Right kidney (tissue), 9 donors: ENCODE measurements around the gene KCNA1.
"Not testable (repeated sequence)": the region's sequence is repeated elsewhere in the genome, so short reads cannot be mapped to it uniquely, and the experiment has no call there.

ENCODE experiments used
- DNase-seq: peaks from one replicate; pipeline ENCODE4 v3.0.0-alpha.2; 2016
- long read RNA-seq, 8 donors: transcript quantifications; one replicate each; lab custom pipeline, GENCODE V29; 2026

Gene KCNA1
- long read RNA-seq, donor 1, result 0 reads
- long read RNA-seq, donor 2, result 0 reads
- long read RNA-seq, donor 3, result 0 reads
- long read RNA-seq, donor 4, result 0 reads
- long read RNA-seq, donor 5, result 0 reads
- long read RNA-seq, donor 6, result 0 reads
- long read RNA-seq, donor 7, result 0 reads
- long read RNA-seq, donor 8, result 0 reads

DNA sequence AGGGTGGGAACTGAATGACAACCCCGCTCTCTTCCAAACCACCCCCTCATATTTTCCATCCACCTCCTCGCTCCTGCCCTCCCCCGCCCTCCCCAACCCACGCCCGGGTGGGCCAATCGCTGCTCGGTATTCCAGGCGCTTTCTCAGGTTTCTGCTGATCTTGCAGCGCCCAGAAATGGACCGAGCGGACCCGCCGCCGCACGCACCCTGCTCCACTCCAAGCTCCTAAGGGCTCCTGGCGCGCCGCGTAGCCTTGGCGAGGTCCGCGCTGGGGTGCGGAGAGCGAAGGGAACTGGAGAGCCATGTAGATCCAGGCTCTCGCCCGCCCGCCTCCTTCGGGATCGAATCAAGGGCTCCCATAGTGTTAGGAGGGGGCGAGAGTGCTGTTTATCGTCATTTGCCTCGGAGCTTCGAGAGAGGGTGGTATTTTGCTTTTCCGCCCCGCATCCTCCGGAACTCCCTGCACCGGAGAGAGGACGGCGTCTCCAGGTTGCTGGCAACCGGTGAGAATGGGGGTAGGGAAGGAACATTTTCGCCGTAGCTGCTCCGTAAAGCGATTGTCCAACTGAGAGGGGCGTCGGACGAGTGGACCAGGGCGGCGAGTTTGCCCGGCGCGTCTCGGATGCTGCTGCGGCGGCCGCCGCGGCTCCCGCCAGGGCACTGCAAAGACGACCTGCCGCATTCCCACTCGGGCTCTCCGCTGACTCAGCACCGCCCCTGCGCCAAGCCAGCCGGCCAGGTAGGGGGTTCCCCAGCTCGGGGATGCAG is at the start of gene KCNA1:
TSS of gene KCNA1 (plus strand) at position 172 of the 768 bp plus-strand sequence. CDS start 1,474 bp downstream, outside the sequence.
- DNase-seq, result peak; percentile 70

DNA sequence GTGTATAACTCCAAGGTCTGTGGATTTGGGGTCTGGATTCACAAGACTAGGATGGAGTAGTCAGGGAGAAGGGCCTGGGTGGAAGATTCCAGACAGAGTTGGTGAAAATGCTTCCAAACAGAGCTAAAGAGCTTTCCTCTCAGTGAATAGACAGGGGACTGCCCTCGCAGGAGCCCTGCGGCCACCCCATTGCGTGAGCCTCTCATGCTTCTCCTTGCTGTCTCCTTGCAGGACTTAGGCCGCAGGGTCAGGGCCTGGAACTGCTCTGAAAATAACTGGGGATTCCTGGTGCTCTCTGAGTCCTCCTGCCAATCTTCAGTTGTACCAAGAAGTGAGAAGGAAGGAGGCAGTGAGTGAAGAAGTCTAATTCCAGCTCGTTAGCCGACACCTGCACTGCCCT is 49.0 kb upstream of the KCNA1 start:
- DNase-seq, result no peak

DNA sequence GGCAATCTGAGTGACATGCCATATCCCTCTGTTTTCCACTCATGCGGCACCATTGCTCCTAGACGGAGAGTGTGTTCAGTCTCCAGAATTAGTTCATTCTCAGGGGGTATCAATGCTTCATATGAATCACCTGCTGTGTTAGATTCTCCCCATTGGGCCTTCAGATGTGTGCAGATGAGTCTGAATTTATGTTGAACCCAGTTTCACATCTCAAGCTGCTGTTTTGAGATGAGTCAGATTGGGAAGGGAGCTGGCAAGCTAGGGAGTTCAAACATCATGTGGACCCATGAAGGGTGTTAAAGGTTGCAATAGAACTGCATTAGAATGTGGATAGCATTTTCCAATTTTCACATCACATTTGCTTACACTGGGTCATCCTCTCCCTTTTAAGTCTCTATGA is 46.9 kb upstream of the KCNA1 start:
- DNase-seq, result no peak

DNA sequence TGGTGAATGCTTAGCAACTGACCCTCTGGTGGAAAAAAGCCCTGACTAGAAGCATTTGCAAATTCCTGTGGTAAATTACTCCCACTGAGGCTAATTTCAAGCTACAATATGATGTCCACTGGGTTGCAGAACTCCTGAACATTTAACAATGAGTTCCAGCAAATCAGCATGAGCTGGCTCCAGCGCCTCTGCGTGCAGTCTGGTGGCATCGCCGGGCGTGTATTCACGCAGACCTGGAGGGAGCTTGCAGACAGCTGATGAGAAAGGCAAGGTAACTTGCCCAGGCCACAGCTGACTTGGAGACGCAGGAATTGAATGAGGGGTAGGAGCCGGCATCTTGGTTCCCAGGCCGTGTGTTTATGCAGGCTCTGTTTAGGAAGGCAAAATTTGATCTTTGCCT is 45.1 kb upstream of the KCNA1 start:
- DNase-seq, result no peak

DNA sequence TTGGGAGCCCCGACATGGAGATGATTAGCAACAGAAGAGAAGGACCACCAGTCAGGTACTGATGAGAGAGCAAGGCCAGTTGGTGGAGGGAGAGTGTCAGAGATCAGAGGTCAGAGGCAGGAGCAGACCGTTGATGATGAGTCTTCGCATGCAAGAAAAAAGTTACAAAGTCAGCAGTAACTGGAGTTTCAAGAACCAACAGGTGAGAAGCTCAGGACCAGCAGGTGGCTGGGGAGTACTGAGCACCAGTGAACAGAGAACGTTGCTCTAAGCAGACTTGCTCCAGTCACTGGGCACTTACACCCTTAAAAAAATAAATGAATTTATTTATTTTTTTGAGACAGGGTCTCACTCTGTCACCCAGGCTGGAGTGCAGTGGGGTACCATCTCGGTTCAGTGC is 44.5 kb upstream of the KCNA1 start:
- DNase-seq, result no peak

DNA sequence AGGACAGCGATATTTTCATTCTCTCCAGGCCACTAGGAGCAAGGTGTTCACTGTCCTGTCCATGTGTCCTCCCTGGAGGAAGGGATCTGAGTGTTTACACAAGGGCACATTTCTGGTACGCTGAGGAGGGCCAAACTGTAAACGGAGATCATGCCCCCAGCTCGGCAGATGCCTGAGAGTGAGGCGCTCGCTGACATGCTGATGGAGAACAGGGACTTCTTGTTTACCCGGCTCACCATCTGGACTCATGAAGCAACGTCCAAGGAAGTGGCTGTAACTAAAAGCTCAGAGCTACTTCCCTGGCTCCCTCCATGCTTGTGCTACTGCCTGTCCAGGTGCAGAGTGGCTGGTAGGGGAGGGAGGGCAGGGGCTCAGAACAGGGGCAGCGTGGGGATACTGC is 43.4 kb upstream of the KCNA1 start:
- no peak for DNase-seq

DNA sequence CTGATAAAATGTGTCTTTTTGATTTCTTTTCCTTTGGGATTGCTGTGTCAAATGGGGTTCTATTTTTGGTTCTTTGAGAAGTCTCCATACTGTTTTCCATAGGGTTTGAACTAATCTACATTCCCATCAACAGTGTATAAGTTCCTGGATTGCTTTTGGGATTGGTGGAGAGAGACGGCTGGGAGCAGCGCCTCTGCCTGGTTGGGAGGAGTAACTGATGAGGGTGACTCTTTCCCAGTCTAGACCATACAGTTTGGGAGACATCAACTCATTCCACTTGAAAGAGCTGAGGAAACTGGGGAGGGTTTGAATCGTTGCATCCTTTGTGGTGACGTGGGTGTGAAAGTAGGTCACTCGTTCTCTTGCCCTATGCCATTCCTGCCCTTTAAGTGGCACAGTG is 42.3 kb upstream of the KCNA1 start:
- DNase-seq, result no peak

DNA sequence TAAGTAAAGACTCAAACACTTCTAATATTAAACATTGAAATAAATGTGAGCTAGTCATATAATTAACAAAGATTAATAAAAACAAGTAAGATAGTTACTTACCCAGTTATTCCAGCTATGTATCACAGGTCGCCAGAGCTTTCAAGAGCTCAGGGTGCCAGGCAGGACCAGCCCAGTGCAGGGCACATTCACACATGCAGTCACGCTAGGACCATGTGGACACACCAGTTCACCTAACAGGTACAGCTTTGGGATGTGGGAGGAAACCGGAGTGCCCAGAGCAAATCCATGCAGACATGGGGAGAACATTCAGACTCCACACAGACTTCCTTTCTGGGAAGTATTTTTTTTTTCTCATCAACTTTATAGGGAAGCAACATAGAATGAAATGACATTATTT is 39.3 kb upstream of the KCNA1 start:
- no peak for DNase-seq

DNA sequence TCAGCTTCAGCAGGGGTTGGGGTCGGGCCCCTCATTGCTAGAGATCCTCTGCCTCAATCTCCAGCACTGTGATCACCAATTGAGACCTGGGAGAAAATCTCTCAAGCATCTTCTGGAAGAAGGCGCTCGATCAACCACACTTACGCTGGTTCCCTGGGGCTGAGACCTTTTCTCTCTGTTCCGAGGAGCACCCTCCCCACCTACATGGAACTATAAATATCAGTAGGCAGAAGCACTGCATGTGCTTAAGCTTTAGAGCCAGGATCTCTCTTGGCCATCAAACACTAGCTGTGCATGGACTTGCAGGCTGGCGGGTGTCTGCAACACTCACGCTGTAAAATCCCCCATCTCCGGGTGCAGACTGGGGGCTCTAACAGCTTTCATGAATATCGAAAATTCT is 38.2 kb upstream of the KCNA1 start:
- DNase-seq, result no peak

DNA sequence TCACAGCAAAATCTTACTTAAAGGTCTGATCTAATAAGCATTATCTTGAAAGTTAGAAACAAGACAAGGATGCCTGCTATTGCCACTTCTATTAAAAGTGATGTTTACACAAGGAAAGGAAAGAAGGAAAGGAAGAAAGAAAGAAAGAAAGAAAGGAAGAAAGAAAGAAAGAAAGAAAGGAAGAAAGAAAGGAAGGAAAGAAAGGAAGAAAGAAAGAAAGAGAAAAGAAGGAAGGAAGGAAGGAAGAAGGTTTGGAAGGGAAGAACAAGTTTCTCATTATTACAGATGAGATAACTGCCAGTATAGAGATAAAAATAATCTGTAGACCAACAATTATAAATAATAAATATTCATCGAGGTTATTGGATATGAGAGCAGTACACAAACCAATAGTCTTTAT is 35.8 kb upstream of the KCNA1 start:
- DNase-seq, result no peak

DNA sequence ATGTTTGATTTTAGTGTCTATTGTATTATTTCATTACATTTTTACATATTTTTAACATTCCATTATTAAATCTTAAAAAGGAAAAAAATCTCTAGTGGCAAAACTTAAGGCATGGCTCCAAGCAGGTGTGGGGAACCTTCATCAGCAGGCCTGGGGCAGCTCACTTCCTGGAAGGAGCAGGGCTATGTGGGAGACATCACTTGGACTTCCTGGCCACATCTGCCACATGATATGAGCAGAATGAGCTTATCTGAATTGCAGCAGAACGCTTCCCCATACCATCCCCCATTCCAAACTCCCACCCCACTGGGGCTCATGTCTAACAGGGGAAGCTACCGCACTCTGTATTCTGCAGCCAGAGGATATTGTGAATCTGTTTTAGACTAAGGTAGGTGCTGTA is 35.0 kb upstream of the KCNA1 start:
- no peak for DNase-seq

DNA sequence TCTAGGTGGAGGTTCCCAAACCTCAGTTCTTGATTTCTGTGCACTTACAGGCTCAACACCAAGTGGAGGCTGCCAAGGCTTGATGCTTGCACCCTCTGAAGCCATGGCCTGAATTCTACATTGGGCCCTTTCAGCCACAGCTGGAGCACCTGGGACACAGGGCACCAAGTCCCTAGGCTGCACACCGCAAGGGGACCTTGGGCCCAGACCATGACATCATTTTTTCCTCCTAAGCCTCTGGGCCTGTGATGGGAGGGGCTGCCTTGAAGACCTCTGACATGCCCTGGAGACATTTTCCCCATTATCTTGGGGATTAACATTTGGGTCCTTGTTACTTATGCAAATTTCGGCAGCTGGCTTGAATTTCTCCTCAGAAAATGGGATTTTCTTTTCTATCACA is 30.2 kb upstream of the KCNA1 start:
- not testable (repeated sequence) for DNase-seq

DNA sequence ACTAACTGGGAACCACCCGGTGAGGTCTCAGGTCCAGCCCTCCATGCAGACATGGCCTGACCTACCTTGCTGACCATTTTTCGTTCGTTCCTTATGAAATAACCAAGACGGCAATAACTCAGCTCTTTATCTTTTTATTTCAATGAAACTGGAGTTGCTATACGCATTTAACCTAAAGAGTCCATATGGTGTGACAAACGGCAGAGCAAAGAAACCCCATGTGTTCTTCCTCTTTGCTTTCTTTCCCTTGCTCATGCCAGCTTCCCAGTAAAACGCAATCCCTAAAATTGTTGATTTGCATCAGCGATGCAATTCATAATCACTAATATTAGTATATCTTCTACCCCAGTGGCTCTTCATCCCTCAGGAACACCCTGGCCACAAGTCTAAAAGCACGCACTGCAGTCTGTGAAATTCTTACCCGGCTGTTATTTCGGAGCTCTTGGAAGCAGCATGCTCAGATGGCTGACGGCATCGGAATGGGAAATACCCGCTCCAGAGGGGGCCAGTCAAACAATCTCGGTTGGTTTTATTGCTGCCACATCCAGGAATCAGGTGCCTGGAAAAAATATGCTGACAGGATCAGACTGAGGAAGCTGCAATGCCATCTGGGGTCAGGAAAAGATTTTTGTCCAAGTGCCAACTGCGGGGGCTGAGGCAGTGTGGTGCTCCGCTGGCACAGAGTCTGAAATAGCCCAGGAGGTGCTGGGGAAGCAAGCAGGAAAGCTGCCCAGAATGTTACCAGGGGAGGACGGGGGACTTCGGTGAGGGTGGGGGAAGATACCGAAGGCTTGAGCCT is 28.2 kb upstream of the KCNA1 start:
- no peak for DNase-seq

DNA sequence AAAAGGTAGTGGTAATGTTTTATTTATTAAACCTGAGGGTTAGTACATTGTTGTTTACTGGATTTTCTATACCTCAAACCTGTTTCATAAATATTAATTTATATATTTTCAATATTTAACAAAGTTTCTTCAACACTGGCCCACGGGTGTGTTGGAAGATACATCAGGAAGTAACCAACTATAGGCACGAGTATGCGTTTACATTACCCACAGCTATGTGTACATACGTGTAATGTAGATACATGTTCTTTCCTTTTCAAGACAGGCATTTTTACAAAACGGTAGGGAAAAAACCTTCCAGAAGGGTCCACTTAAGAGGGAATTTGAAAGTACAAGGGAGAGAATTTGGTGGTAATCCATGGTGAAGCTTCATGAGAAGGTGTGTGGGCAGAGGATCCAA is 17.8 kb upstream of the KCNA1 start:
- no peak for DNase-seq

DNA sequence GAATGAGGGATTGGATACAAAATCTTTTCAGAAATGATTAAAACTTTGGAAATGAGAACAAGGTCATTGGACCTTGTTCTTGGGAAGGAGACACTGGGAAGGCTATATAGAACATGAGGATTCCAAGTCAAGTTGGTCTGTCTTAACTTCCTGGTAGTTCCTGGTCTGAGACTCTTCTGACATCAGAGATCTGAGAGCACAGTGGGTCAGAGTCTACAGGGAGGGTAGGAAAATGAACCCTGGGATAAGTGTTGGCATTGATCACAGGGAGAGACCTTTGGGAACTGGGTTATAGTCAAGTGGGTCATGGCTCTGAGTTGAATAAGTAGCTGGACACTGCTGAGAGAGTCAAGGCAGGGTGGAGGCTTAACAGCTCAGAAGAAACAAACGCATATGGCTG is 17.3 kb upstream of the KCNA1 start:
- no peak for DNase-seq

DNA sequence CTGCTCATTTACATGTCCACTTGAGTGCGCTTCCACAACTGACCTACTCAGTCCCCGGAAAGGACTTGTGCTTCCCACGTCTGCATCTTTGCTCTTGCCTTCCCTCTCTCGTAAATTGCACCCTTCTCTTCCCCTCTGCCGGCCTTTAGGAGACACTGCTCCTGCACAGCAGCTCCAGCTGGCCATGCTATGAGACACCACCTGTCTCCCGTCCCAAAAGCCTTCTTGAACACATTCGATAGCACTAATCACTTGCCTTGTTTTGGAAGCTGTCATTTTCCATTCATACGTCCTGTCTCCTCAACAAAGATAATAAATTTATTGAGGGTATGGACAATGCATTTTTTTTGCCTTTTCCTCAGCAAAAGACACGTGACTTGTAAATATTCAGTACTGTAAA is 15.7 kb upstream of the KCNA1 start:
- no peak for DNase-seq

DNA sequence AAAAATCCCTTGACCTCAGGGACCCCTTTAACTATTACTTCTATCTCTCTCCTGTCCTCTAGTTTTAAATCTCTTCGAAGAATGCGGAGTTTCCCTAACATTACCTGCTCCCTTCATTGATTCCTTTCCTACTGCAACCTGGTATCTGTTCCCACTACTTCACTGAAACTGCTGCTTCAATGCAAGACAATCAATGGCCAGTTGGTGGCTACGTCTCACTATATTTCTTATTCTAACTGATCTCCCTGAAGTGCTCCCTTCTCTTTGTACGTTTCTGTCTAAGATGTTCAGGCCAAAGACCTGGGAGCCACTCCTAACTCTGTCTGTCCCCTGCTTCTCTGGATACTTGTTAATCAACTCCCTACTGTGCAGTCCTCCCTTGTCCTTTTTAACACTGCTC is 10.3 kb upstream of the KCNA1 start:
- no peak for DNase-seq

DNA sequence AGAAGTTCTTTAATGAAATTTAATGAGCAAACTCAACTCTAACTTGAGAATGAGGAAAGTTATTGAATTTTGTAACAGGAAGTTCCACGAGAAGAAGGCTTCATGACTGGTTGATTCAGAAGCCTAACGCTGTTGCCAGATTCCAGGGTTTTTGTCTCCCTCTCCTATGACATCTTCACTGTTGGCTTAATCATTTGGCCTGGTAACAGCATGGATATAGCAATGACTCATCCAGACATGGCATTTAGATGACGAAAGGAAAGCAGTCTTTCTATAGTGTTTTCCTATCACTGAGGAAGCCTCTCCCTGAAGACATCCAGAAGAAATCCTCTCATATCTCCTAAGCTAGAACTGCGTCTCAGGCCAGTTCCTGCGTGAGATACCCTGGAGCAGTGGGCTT is 9.4 kb upstream of the KCNA1 start:
- DNase-seq, result no peak

DNA sequence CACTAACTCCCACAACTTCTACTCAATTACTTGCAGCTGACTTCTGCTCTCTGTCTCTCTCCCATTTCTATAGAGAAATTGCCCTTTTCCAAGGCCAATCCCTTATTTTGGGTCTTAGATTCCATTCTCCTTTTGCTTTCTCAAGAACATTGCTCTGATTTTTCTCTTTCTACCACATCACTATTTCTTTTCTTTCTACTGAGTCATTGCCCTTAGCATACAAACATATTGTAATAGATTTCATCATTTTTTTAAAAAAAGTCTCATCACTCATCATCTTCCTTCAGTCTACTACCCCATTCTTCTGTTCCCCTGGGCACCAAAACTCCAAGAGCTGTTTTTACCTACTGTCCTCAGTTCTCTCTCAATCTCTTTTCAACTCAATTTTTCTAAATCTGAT is 4.4 kb upstream of the KCNA1 start:
- no peak for DNase-seq

DNA sequence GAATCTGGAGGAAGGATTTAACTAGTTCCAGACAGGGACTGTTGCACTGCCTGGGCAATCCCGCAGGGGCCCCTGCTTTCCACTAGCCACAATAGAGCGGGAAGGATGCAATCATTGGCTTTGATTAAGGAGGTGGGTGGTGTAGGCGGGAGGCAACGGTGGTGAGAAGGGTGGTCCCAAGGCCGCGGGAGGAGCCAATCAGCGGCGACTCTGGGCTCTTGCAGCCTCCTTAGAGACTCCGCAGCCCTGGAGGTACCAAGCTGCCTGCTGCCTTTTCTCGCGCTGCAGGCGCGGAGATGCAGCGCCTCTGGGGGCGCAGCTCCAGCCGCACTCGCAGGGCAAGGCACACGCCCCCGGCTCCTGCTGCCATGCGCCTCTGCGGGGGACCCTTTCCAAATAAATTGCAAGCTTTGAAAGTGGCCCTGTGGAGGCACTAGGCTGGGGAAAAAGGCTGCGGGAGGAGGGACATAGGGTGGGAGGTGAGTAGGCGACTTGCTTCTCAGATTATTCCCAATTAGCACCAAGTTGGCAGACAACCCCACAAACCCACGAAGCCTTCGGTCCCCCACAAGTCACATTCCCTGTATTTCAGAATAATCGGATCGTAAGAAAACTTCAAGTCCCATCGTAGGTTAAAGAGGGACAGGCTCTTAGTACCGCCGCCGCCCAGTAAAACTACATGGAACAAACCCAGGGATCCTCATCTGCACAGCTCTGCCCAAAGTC is 858 bp upstream of the KCNA1 start:
- DNase-seq, result peak; percentile 46

DNA sequence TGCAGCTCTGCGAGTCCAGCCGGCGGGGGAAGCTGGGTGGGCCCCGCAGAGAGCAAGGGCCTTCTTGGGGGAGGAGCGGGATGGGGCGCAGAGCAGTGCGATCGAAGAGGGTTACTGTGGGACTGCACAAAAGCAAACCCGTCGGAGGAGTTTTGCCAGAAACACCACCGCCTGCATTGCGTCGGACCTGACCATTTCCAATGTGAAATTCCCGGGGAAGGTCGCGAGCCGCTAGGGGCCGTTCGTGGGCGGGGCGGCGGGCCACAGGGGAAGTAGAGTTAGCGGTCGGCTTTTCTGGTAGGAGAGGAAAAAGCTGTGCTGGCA is 333 bp upstream of the KCNA1 start:
- no peak for DNase-seq

DNA sequence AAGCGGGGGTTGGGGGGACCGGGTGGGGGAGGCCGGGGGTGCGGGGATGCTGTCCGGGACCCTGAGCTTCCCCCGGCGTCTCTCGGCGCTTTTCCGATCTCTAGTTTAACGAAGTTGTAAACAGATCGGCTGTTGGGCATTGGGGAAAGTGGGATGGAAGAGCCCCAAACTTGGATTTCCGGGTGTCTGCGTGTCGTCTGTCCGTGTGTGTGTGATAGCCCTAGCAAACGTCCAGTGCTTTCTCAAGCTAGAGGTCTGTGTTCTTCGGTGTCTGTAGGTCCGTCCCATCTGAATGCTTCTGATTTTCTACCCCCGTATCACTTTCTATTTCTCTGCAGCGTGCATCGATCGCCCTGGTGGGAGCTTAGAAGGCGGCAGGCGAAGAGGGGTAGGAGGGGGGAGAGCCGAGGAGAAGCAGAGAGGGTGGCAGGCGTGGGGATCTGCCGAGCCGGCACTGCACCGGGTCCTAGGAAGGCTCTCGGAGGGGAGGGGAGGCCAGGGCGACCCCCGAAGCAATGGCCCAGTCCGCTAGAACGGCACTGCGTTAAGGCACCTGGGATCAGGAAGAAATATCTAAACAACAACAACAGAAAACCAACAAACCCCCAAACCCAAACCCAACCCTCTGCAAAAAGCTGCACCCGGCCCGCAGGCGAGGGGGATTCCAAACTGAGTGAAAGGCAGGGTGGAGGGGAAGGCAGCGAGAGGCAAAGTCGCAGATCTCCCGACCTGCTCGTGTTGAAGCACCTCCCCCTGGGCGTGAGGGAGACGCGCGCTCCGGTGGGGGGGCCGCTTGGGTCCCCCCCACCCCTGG is 1.0 kb downstream of the KCNA1 start:
- DNase-seq, result peak; percentile 34
